ENCODE results near the gene TAGLN3. TPM values are rescaled to one million over a fixed set of nuclear protein-coding genes. Genes with fewer than 3 reads are reported as not detected.

Gene TAGLN3
- not detected in 2 replicates for total RNA-seq (2014; rRNA removed; shearing (Covaris generic))

DNA sequence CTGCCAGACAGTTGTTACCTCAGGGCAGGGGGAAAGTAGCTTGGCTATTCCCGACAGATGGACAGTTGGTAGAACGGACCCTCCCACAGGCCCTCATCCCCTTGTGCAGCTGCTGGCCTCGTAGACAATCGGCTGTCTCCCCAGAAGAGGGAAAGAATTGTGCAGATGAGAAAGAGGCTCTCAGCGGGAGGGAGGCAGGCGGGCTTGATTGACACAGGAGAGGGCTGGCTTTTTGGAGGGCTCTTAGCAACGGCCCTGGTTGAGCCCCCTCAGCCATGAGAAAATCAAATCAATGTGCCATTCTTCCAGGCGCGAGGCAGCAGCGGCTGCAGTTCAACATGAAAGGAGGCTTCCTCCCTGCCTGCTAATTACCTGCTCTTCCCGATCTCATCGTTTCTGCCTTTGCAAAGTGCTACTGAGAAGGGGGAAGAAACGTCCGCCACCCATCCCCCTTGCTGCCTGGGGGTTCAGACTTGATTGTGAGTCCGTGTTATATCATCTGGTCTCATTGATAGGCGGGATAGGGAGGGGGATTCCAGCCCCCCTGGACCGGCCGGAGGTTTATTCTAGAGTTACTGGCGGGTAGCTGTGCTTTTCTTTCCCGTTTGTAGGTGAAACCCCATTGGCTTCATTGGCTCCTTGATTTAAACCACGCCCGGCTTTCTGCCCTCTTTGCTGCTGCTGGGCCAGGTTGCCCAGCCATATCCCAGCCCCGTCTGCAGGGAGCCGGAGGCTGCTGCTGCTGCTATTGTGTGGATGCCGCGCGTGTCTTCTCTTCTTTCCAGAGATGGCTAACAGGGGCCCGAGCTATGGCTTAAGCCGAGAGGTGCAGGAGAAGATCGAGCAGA lies at the start of gene TAGLN3:
Gene TAGLN3, plus strand, starts transcription at position 287 of the 848 bp plus-strand sequence. Its CDS starts 501 bp downstream, at position 788.
- Histone ChIP-seq H3K9me3 (replicated peaks) (no peaks in the 10 kb centered on the region), H3K27ac (no peak within 1 kb of the TSS), H3K36me3 (no peaks in the 10 kb centered on the region), H3K4me3 (no peak within 1 kb of the TSS), H3K4me1 (replicated peaks) (peaks cover 5% of the 10 kb centered on the region; the same call in 1 of the 2 replicates), H3K27me3 (replicated peaks) (no peaks in the 10 kb centered on the region)
- DNase-seq (ENCODE audit: low read depth in 1 of 2, low spot score in 2 of 2), result no peak

DNA sequence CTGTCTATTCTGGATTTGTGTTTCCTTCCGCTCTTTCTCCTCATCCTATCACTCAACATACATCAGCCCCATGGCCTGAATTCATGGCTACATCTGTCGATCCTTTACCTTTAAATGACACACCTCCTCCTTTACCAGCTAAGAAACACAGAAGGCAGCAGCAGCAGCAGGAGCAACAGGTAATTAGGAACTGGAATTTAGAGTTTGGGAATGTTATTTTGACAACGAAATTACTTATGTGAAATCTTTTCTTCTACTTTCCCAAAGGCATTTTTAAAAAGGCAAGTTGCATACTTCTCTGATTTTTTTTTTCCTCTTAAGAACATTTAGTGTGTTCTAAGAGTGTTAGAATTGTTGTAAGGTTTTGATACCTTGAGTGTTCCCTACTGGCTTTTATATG lies 49.0 kb upstream of the TAGLN3 start:
- H3K27me3 ChIP-seq (replicated peaks), result no peaks in the 10 kb centered on the region
- H3K9me3 ChIP-seq (replicated peaks), result no peaks in the 10 kb centered on the region
- no peak for DNase-seq (ENCODE audit: low read depth in 1 of 2, low spot score in 2 of 2)
- H3K36me3 ChIP-seq, result peaks cover 47% of the 10 kb centered on the region
- no peak overlapping the region for H3K27ac ChIP-seq
- peaks cover 31% of the 10 kb centered on the region for H3K4me1 ChIP-seq (replicated peaks)
- H3K4me3 ChIP-seq, result no peak overlapping the region

DNA sequence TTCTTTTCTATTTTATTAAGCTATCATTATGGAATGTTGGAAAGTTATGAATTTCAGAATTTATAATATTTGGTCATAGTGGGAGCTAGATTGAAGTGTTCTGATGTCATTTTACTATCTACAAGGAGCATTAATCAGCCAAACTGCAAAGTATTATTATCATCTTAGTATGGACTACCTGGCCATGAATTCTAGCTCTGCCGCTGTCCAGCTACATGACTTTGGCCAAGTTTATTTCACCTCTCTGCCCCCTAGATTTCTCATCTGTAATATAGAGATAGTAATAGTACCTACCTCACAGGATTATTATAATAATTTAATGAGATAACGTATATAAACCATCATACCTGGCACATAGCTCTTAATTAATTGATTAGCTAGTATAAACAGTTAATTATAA lies 47.7 kb upstream of the TAGLN3 start:
- H3K27me3 ChIP-seq (replicated peaks), result no peaks in the 10 kb centered on the region
- H3K27ac ChIP-seq, result no peak overlapping the region
- H3K9me3 ChIP-seq (replicated peaks), result no peaks in the 10 kb centered on the region
- DNase-seq (ENCODE audit: low read depth in 1 of 2, low spot score in 2 of 2), result no peak
- H3K4me3 ChIP-seq, result no peak overlapping the region
- H3K36me3 ChIP-seq, result peaks cover 42% of the 10 kb centered on the region
- H3K4me1 ChIP-seq (replicated peaks), result peaks cover 31% of the 10 kb centered on the region

DNA sequence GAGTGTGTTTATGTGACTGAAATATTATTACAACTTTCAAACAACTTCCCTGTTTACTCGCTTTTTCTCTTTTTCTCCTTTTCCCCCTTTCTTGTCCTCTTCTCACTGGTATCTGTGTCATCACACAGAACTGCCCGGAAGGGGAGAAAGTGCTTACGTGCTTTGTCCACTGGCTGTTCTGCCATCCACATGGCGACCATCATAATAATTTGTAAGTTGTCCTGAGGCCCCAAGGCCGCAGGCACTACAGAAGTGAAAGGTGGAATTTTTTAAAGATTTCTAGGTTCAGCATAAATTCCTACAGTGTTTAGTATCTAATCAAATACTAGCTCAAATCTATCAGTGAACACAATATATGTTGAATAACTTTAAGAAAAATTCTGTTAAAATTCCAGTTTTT lies 46.6 kb upstream of the TAGLN3 start:
- no peak for DNase-seq (ENCODE audit: low read depth in 1 of 2, low spot score in 2 of 2)
- Histone ChIP-seq H3K9me3 (replicated peaks) (no peaks in the 10 kb centered on the region), H3K27ac (no peak overlapping the region), H3K4me3 (no peak overlapping the region), H3K36me3 (peaks cover 45% of the 10 kb centered on the region), H3K4me1 (replicated peaks) (peaks cover 25% of the 10 kb centered on the region), H3K27me3 (replicated peaks) (no peaks in the 10 kb centered on the region)

DNA sequence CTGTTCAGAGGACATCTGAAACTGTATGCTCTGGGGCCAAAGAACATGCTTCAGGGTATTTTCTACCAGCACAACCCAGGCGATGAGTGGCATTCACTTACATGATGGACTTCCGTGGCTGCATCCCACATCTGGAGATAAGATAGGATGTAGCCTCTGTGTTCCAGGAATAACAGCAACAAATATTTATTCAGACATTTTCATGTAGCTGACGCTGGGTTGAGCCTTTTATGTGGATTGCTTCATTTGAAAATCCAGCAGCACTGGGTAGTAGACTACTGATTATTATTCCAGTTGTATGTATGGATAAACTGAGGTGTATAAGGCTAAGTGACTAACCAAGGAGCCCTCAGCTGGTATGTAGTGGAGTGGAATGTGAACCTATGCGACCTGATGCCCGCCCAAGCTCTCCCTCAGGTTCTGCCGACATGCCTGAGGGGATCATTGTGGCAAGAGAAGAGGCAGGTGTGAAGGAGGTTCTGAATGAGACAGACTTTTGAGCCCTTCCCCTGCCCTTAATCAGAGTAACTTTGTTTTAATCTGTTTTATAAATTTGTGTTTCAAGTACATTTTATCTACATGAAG lies 45.8 kb upstream of the TAGLN3 start:
- Histone ChIP-seq H3K9me3 (replicated peaks) (no peaks in the 10 kb centered on the region), H3K27me3 (replicated peaks) (no peaks in the 10 kb centered on the region), H3K4me1 (replicated peaks) (peaks cover 20% of the 10 kb centered on the region), H3K4me3 (no peak overlapping the region), H3K27ac (no peak overlapping the region), H3K36me3 (peaks cover 43% of the 10 kb centered on the region)
- DNase-seq (ENCODE audit: low read depth in 1 of 2, low spot score in 2 of 2), result no peak

DNA sequence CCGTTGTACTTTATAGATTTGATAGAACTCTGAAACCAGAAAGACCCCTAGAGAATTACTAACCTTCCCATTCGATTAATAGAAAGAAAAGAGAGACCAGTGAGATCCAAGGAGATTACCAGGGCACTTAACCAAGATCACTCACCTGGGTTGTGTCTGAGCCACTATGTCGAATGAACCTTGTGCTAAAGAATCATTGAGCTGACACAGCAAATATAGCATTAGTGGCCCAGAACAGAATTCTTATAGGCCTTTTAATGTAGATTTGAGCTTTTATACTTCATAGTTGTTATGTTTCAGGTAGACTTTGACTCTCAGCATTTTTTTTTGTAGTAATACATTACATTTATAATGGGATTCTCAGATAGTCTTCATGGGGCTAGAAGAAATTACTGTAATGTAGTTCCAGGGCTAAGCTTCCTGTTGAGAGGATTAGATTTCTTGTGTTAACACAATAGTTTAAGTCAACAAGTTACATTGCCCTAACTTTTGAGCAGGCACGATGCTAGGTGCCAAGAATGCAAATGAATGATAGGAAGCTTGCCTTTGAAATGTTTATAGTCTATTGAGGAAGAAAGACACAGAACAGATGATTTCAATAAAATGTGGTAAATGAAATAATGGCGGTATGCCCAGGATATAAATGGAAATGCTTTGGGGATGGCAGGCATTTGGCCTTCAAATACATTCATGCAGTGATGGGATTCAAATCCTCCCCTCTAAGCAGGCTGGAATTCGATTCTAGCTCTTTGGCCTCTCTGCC lies 44.3 kb upstream of the TAGLN3 start:
- peaks cover 41% of the 10 kb centered on the region for H3K36me3 ChIP-seq
- H3K4me1 ChIP-seq (replicated peaks), result peaks cover 18% of the 10 kb centered on the region
- peak overlapping the region; percentile 20; the same call in 1 of the 2 replicates for H3K27ac ChIP-seq
- DNase-seq (ENCODE audit: low read depth in 1 of 2, low spot score in 2 of 2), result peak in 1 of 2 experiments; percentile 31
- H3K9me3 ChIP-seq (replicated peaks), result no peaks in the 10 kb centered on the region
- no peaks in the 10 kb centered on the region for H3K27me3 ChIP-seq (replicated peaks)
- no peak overlapping the region for H3K4me3 ChIP-seq

DNA sequence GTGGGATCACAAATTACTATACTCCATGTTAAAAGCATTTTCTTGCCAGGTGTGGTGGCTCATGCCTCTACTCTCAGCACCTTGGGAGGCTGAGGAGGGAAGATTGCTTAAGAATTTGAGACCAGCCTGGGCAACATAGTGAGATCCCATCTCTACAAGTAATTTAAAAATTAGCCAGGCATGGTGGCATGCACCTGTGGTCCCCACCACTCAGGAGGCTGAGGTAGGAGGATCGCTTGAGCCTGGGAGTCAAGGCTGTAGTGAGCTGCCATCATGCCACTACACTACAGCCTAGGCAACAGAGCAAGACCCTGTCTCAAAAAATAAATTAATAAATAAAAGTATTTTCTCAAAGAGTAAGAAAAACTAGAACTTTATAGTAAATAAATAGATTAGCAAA lies 42.8 kb upstream of the TAGLN3 start:
- Histone ChIP-seq H3K4me1 (replicated peaks) (peaks cover 18% of the 10 kb centered on the region), H3K4me3 (no peak overlapping the region), H3K36me3 (peaks cover 38% of the 10 kb centered on the region), H3K9me3 (replicated peaks) (no peaks in the 10 kb centered on the region), H3K27me3 (replicated peaks) (no peaks in the 10 kb centered on the region), H3K27ac (no peak overlapping the region)
- DNase-seq (ENCODE audit: low read depth in 1 of 2, low spot score in 2 of 2), result no peak

DNA sequence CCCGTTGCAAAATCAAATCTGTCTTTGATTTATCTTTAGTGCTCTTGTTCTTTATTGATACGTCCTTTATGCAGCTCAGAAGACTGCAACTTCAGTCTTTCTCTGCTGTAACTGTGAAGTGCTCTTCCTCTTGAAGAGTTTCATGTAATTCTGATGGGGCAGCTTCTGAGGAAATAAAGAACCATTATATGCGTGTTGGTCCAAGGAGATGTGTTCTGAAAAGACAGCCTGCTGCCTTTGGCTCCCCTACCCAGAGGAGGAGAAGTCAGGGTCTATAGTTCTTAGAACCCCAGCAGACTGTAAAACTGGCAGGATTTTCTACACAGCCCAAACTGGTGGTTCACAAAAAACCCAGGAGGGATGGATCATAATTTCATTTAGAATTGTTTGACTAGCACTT lies 42.3 kb upstream of the TAGLN3 start:
- Histone ChIP-seq H3K27me3 (replicated peaks) (no peaks in the 10 kb centered on the region), H3K36me3 (peaks cover 38% of the 10 kb centered on the region), H3K4me3 (no peak overlapping the region), H3K4me1 (replicated peaks) (peaks cover 18% of the 10 kb centered on the region), H3K27ac (no peak overlapping the region), H3K9me3 (replicated peaks) (no peaks in the 10 kb centered on the region)
- no peak for DNase-seq (ENCODE audit: low read depth in 1 of 2, low spot score in 2 of 2)

DNA sequence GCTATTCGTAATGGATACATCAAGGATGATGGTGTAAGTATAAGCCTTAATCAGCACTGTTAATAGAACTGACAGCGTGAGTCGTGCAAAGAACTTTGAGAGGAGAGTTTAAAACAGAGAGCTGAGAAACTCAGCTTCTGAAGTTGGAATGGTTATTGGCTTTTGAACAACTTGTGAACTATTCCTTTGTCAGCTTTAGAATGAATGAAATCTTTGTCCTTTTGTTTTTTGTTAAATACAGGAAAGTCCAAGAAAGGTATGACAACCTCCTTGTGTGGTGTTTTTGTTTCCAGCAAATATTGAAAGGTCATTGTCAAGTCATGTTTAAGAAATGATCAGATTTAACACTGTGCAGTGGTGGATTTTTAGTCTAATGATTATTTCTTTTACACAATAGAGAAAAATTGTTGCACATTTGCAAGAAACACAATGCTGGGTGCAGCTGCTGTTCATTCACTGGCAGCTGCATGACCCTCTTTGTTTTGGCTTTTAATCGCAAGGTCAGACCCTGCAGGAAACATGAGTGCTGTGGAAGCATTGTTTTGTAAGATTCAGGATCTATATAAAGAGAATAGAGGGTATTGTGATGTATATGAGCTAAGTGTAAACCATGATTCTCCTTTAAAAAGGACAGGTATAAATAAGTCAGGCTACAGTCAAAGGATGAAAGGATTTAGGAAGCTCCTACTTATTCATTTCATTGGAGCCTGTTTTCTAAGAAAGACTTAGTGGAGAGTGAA lies 41.6 kb upstream of the TAGLN3 start:
- Histone ChIP-seq H3K27ac (no peak overlapping the region), H3K4me1 (replicated peaks) (peaks cover 18% of the 10 kb centered on the region), H3K4me3 (no peak overlapping the region), H3K9me3 (replicated peaks) (no peaks in the 10 kb centered on the region), H3K36me3 (peaks cover 38% of the 10 kb centered on the region), H3K27me3 (replicated peaks) (no peaks in the 10 kb centered on the region)
- DNase-seq (ENCODE audit: low read depth in 1 of 2, low spot score in 2 of 2), result no peak

DNA sequence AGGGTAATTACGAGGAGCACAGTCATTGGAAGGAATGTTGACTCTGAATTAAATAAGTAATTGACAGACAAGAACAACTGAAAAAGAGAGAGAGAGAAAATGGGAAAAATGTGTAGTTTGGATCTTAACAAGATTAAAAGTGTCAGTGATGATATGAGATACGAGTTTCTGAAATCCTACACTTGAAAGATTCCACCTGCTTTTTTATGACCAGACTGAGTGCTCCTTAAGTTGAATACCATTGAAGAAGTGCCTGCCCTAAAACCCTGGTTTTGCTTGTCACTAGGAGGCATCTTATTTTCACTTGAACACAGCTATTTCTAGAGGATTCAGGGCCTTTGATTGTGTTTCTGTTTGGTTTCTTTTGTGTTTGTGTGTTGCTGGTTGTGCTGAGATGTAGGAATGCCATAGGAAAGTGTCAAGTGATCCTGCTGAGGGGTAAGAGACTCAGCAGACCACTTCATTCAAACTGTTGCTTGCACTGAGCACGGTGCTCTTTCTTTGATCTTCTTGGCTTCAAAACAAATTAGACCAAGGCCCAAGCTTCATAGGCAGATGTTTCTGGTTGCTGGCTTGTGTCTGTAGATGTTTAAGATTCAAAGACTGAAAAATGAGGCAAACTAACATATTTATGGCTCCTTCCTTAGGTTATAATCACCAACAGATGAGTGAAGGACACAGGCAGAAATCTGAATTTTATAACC lies 37.1 kb upstream of the TAGLN3 start:
- Histone ChIP-seq H3K36me3 (peaks cover 42% of the 10 kb centered on the region), H3K9me3 (replicated peaks) (no peaks in the 10 kb centered on the region), H3K4me3 (no peak overlapping the region), H3K27ac (no peak overlapping the region), H3K27me3 (replicated peaks) (no peaks in the 10 kb centered on the region), H3K4me1 (replicated peaks) (peaks cover 20% of the 10 kb centered on the region)
- no peak for DNase-seq (ENCODE audit: low read depth in 1 of 2, low spot score in 2 of 2)

DNA sequence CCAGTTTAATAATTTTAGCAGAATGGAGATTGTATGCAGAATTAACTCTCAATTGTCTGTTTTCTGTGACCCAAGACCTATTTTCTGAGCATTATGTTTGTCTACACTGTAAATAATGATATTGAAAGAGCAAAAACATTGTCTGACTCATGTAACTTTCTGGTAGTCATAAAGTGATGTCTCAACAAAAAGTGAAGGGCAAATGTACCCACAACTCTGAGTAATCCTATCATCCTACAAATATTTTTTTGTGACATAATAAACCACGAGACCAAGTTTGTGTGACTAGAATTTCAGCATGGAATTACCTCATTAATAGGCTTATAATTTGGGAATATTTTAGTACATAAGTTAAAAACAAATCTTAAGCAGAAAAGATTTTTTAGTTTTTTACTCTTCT lies 35.3 kb upstream of the TAGLN3 start:
- no peak overlapping the region for H3K4me3 ChIP-seq
- peaks cover 53% of the 10 kb centered on the region for H3K36me3 ChIP-seq
- H3K9me3 ChIP-seq (replicated peaks), result no peaks in the 10 kb centered on the region
- H3K4me1 ChIP-seq (replicated peaks), result peaks cover 20% of the 10 kb centered on the region
- no peaks in the 10 kb centered on the region for H3K27me3 ChIP-seq (replicated peaks)
- peak overlapping the region; percentile 24 for H3K27ac ChIP-seq
- peak in 1 of 2 experiments; percentile 42 for DNase-seq (ENCODE audit: low read depth in 1 of 2, low spot score in 2 of 2)

DNA sequence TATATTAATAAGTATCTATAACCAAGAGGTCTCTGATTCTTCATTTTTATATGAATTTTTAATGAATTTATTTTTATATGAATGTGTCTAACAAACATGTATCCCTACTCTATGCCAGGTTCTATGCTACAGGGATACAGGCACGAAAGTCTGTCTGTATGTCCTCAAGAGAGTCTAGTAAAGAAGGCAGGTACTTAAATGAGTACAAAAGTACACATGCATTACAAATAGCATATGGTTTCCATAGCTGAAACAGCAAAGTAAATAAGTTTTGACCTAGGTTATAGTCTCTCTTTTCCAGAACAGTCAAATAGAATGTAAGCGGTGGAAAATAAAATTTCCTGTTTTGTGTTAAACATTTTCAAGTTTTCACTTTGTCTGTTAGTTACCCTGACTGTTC lies 33.2 kb upstream of the TAGLN3 start:
- peaks cover 20% of the 10 kb centered on the region for H3K4me1 ChIP-seq (replicated peaks)
- no peak for DNase-seq (ENCODE audit: low read depth in 1 of 2, low spot score in 2 of 2)
- no peaks in the 10 kb centered on the region for H3K9me3 ChIP-seq (replicated peaks)
- H3K27ac ChIP-seq, result no peak overlapping the region
- no peaks in the 10 kb centered on the region for H3K27me3 ChIP-seq (replicated peaks)
- H3K36me3 ChIP-seq, result peaks cover 61% of the 10 kb centered on the region
- H3K4me3 ChIP-seq, result no peak overlapping the region

DNA sequence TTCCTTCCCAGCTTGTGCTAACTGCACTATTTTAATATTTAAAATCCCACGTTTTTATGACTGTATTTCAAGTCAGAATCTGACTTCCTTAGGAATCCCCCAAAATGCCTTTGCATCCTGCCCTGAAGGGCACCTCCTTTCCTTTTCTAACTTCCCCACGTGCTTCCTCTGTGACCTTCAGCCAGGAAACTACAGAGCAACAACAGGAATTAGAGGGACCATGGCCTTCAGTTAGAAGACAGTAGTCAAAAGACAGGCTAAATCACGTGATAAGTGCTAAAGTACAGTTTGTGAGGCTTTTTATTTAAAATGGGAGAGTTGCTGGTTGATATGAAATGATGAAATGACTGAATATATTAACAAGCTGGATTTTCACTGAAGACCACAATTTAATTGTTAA lies 31.7 kb upstream of the TAGLN3 start:
- H3K9me3 ChIP-seq (replicated peaks), result no peaks in the 10 kb centered on the region
- no peaks in the 10 kb centered on the region for H3K27me3 ChIP-seq (replicated peaks)
- no peak for DNase-seq (ENCODE audit: low read depth in 1 of 2, low spot score in 2 of 2)
- peaks cover 67% of the 10 kb centered on the region for H3K36me3 ChIP-seq
- H3K4me1 ChIP-seq (replicated peaks), result peaks cover 20% of the 10 kb centered on the region
- H3K27ac ChIP-seq, result no peak overlapping the region
- no peak overlapping the region for H3K4me3 ChIP-seq
